ENCODE data around the gene ZDHHC12. TPM values are rescaled to one million over a fixed set of nuclear protein-coding genes. Genes with fewer than 3 reads are reported as not detected.

Gene ZDHHC12
- total RNA-seq, 1 donor from 2014 or later: 40.0 TPM

DNA sequence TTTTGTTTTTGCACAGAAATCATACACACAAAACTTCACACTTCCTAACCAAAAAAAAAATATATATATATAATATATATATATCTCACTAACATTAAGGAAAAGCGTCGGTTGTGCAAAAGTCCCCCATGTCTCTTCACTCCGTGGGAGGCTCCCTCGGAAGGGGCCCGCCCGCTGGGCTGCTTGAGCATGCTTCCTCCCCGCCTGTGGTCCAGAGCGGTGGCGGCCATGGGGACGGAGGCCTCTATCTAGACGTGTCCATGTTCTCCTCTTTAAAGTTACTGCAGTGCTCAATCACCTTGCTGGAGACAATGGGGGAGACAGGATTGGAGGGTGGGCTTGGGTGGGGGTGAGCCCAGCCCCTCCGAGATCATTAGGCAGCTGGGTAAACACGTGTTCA is 7.2 kb upstream of the ZDHHC12 start:
- ChIA-PET CTCF (no interaction called here), POLR2A (no interaction called here)
- no peak for TF ChIP-seq CTCF (IDR thresholded peaks at IDR 0.05)
- Mint-ChIP-seq H3K27me3 (no peaks in the 10 kb centered on the region), H3K27ac (no peak overlapping the region), H3K4me3 (no peak overlapping the region), H3K4me1 (no peaks in the 10 kb centered on the region), H3K9me3 (no peaks in the 10 kb centered on the region), H3K36me3 (ENCODE audit: low read depth) (peaks cover 29% of the 10 kb centered on the region)
- no peak for DNase-seq
- intact Hi-C loops (cut with micrococcal nuclease): no loop called here
- no peak for ATAC-seq (ENCODE audit: low read depth)

- POLR2A ChIA-PET: no interaction called here
- Mint-ChIP-seq H3K9me3 (no peaks in the 10 kb centered on the region), H3K27ac (no peak overlapping the region), H3K27me3 (no peaks in the 10 kb centered on the region), H3K36me3 (ENCODE audit: low read depth) (peaks cover 23% of the 10 kb centered on the region), H3K4me3 (no peak overlapping the region), H3K4me1 (peaks cover 3% of the 10 kb centered on the region)
- TF ChIP-seq CTCF (IDR thresholded peaks at IDR 0.05): no peak
- DNase-seq (no peak), ATAC-seq (ENCODE audit: low read depth) (no peak)
- intact Hi-C loops (cut with micrococcal nuclease): no loop called here
- CTCF ChIA-PET: no interaction called here
These were observed 6.0 kb upstream of the ZDHHC12 start for GRCh38 chr9:128729766-128730517.

DNA sequence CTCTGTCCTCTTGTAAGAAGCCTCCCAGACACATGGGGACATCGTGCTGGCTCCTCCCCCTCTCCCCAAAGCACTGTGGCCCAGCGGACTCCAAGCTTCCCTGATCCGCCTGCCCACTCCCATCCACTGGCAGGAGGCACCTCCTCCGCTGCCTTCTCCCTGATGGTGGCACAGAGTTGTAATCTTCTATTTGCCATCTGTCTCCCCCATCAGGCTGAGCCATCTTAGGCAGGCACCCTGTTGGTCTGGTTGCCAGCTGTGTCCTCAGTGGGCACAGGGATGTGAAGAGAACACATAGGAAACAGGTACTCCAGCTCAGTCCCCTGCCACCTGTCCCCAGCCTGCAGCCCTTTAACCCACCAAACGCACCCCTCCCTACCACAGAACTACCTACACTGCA is 5.4 kb upstream of the ZDHHC12 start:
- intact Hi-C loops (cut with micrococcal nuclease): no loop called here
- DNase-seq: no peak

DNA sequence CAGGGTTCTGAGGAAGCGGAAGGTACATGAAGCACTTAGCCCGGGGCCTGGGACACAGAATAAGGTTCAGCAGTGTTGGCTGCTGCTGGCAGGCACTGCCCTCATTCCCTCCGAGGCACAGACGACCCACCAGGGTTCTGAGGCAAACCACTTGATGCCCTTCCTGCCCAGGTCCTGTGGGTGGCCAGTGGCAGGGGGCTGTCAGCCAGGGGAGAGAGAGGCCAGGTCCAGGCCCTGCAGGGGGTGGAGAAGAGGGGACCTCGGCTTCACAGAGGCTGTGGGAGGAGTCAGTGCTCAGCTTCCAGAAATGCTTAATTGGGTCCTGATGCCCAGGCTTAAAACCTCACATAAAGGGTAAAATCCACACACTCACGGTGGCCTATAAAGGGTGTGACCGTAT is 4.4 kb upstream of the ZDHHC12 start:
- no peak for ATAC-seq (ENCODE audit: low read depth)
- no peak for TF ChIP-seq CTCF (IDR thresholded peaks at IDR 0.05)
- CTCF ChIA-PET: no interaction called here
- peaks cover 20% of the 10 kb centered on the region for H3K36me3 Mint-ChIP-seq (ENCODE audit: low read depth)
- peaks cover 16% of the 10 kb centered on the region for H3K4me1 Mint-ChIP-seq
- H3K4me3 Mint-ChIP-seq: no peak overlapping the region
- intact Hi-C loops (cut with micrococcal nuclease): no loop called here
- H3K27me3 Mint-ChIP-seq: no peaks in the 10 kb centered on the region
- DNase-seq: no peak
- H3K27ac Mint-ChIP-seq: no peak overlapping the region
- no peaks in the 10 kb centered on the region for H3K9me3 Mint-ChIP-seq
- POLR2A ChIA-PET: interaction anchor here (0.5 to 0.6 kb wide), 2 partner anchors 46 to 79 kb away, joined by 4 to 6 read pairs; no protein-coding TSS in a partner anchor

More for the DNA sequence above, 5.4 kb upstream of the ZDHHC12 start:
- no peak for ATAC-seq (ENCODE audit: low read depth)
- Mint-ChIP-seq H3K27me3 (no peaks in the 10 kb centered on the region), H3K27ac (no peak overlapping the region), H3K9me3 (no peaks in the 10 kb centered on the region), H3K4me1 (peaks cover 10% of the 10 kb centered on the region), H3K36me3 (ENCODE audit: low read depth) (peaks cover 19% of the 10 kb centered on the region), H3K4me3 (no peak overlapping the region)
- no peak for TF ChIP-seq CTCF (IDR thresholded peaks at IDR 0.05)
- ChIA-PET CTCF (no interaction called here), POLR2A (no interaction called here)

- CTCF ChIA-PET: no interaction called here
- H3K27ac Mint-ChIP-seq: no peak overlapping the region
- POLR2A ChIA-PET: no interaction called here
These were observed 3.8 kb upstream of the ZDHHC12 start for GRCh38 chr9:128727640-128728248.

More at GRCh38 chr9:128727640-128728248, 3.8 kb upstream of the ZDHHC12 start:
- no peaks in the 10 kb centered on the region for H3K27me3 Mint-ChIP-seq
- H3K9me3 Mint-ChIP-seq: no peaks in the 10 kb centered on the region
- peaks cover 14% of the 10 kb centered on the region for H3K36me3 Mint-ChIP-seq (ENCODE audit: low read depth)
- TF ChIP-seq CTCF (IDR thresholded peaks at IDR 0.05): no peak
- intact Hi-C loops (cut with micrococcal nuclease): no loop called here
- ATAC-seq (ENCODE audit: low read depth): no peak
- no peak overlapping the region for H3K4me3 Mint-ChIP-seq
- DNase-seq: no peak
- peaks cover 22% of the 10 kb centered on the region for H3K4me1 Mint-ChIP-seq

Data from activated B cell treated with CpG ODN at 0.5 μM for 24 hours (primary cell).